ENCODE data around the gene SMAD4.
"Not testable (repeated sequence)": the region's sequence is repeated elsewhere in the genome, so short reads cannot be mapped to it uniquely, and the experiment has no call there.

Gene SMAD4
- 67.1 to 180 (median 112) reads per million in 3 experiments for total RNA-seq

- peak; percentile 97 for DNase-seq
Observed at GRCh38 chr18:51029694-51030536, at the start of gene SMAD4. SMAD4 (plus strand) TSS chr18:51030213; CDS start chr18:51047047, 16,834 bp downstream.

GRCh38 chr18:50981381-50981780, 48.6 kb upstream of the SMAD4 start:
- DNase-seq, result no peak

- DNase-seq, result no peak
Observed at GRCh38 chr18:50982086-50982801, 47.8 kb upstream of the SMAD4 start.

- DNase-seq, result no peak
Observed at GRCh38 chr18:50982802-50983179, 47.2 kb upstream of the SMAD4 start.

GRCh38 chr18:50986360-50987087, 43.5 kb upstream of the SMAD4 start:
- no peak for DNase-seq

GRCh38 chr18:50987261-50987660, 42.8 kb upstream of the SMAD4 start:
- no peak for DNase-seq

- DNase-seq, result no peak
Observed at GRCh38 chr18:50989711-50990110, 40.3 kb upstream of the SMAD4 start.

- DNase-seq, result no peak
Observed at GRCh38 chr18:50992351-50992762, 37.7 kb upstream of the SMAD4 start.

GRCh38 chr18:50994031-50994430, 36.0 kb upstream of the SMAD4 start:
- DNase-seq, result no peak

GRCh38 chr18:51003174-51003573, 26.8 kb upstream of the SMAD4 start:
- not testable (repeated sequence) for DNase-seq

GRCh38 chr18:51006061-51006818, 23.8 kb upstream of the SMAD4 start:
- no peak for DNase-seq

- DNase-seq, result no peak
Observed at GRCh38 chr18:51006948-51007789, 22.8 kb upstream of the SMAD4 start.

- DNase-seq, result no peak
Observed at GRCh38 chr18:51007790-51008139, 22.2 kb upstream of the SMAD4 start.

GRCh38 chr18:51009072-51009471, 20.9 kb upstream of the SMAD4 start:
- DNase-seq, result no peak

- DNase-seq, result no peak
Observed at GRCh38 chr18:51010218-51010617, 19.8 kb upstream of the SMAD4 start.

GRCh38 chr18:51011709-51012108, 18.3 kb upstream of the SMAD4 start:
- no peak for DNase-seq

- no peak for DNase-seq
Observed at GRCh38 chr18:51012441-51012840, 17.6 kb upstream of the SMAD4 start.

- DNase-seq, result no peak
Observed at GRCh38 chr18:51013259-51013658, 16.8 kb upstream of the SMAD4 start.

GRCh38 chr18:51017140-51017879, 12.7 kb upstream of the SMAD4 start:
- DNase-seq, result no peak

GRCh38 chr18:51020536-51020935, 9.5 kb upstream of the SMAD4 start:
- no peak for DNase-seq
